ENCODE results near the gene SLC66A2.
"Not testable (repeated sequence)": the region's sequence is repeated elsewhere in the genome, so short reads cannot be mapped to it uniquely, and the experiment has no call there.

SLC66A2 gene

GRCh38 chr18:79951545-79952455, at the start of gene SLC66A2:
SLC66A2 (minus strand) TSS chr18:79951653; CDS start chr18:79950926, 727 bp downstream.
- DNase-seq: peak; percentile 7

DNA sequence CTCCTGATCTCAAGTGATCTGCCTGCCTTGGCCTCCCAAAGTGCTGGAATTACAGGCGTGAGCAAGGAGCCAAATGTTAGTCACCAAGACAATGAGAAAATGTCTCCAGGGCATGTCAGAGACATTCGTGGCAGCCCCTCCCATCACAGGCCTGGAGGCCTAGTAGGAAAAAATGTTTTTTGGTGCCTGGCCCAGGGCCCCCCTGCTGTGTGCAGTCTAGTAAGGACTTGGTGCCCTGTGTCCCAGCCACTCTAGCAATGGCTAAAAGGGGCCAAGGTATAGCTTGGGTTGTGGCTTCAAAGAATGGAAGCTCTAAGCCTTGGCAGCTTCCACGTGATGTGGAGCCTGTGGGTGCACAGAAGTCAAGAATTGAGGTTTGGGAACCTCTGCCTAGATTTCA, 49.4 kb upstream of the SLC66A2 start:
- DNase-seq: no peak

DNA sequence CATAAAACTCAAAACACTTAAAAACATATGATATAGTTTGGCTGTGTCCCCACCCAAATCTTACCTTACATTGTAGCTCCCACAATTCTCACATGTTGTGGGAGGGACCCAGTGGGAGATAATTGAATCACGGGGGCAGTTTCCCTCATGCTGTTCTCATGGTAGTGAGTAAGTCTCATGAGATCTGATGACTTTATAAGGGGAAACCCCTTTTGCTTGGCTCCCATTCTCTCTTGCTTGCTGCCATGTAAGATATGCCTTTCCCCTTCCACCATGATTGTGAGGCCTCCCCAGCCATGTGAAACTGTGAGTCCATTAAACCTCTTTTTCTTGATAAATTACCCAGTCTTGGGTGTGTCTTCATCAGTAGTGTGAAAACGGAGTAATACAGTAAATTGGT, 48.2 kb upstream of the SLC66A2 start:
- not testable (repeated sequence) for DNase-seq

DNA sequence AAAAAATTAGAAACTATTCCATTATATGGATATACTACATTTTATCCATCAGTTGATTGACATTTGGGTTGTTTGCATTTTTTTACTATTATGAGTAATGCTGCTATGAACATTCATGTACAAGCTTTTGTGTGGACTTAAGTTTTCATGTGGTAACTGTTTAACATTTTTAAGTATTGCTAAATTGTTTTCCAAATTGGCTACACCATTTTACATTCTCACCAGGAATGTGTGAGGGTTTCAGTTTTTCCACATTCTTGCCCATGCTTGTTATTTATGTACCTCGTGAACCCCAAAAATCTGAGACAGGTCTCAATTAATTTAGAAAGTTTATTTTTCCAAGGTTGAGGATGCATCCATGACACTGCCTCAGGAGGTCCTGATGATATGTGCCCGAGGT, 40.0 kb upstream of the SLC66A2 start:
- DNase-seq: no peak

- DNase-seq: no peak
These were observed 37.7 kb upstream of the SLC66A2 start for GRCh38 chr18:79989195-79989497.

- peak; percentile 72 for DNase-seq
These were observed 37.2 kb upstream of the SLC66A2 start, which contains the start of gene TXNL4A for GRCh38 chr18:79988451-79989194. TXNL4A (minus strand) TSS chr18:79988563; CDS start chr18:79988392, 171 bp downstream.

DNA sequence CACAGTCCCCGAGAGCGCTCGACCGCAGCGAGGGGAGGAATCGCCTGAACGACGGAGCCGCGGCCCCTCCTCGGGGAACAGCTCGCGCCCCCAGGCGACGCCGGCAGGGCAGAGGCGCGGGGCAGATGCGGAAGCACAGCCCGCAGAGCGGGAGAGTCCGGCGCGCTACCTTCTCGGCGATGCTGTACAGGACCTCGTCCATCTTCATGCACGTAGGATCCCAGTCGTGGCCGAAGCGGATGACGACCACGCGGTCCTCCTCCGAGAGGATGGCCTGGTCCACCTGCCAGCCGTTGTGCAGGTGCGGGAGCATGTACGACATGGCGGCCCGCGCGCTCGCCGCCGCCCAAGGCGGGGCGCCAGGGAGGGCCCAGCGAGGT, 36.6 kb upstream of the SLC66A2 start:
- DNase-seq: peak; percentile 66

- DNase-seq: no peak
These were observed 36.1 kb upstream of the SLC66A2 start for GRCh38 chr18:79987566-79987965.

- no peak for DNase-seq
These were observed 35.3 kb upstream of the SLC66A2 start for GRCh38 chr18:79986726-79987125.

DNA sequence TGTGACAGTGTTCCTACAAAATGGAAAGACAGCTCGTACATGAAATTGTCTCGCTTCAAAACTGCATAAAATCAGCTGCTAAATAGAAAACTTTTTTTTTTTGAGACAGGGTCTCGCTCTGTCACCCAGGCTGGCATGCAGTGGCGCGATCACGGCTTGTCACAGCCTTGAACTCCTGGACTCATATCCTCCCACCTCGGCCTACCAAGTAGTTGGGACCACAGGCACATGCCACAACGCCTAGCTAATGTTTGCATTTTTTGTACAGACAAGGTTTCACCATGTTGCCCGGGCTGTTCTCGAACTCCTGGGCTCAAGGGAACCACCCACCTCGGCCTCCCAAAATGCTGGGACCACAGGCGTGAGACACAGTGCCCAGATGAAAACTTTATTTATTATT, 33.7 kb upstream of the SLC66A2 start:
- no peak for DNase-seq

DNA sequence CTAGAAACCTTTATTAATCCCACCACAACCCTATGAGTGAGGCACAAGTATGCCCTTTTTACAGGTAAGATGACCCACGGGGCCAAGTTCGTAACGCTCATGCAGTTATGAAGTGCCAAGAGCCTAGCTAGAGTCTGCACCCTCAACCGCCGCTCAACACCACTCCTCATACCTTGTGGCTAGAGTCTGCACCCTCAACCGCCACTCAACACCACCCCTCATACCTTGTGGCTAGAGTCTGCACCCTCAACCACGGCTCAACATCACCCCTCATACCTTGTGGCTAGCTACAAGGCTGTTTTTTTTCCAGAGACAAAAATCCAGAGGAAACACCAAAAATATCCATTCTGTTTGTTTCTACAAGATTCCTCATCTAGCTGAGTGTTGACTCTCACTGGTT, 32.3 kb upstream of the SLC66A2 start:
- no peak for DNase-seq

DNA sequence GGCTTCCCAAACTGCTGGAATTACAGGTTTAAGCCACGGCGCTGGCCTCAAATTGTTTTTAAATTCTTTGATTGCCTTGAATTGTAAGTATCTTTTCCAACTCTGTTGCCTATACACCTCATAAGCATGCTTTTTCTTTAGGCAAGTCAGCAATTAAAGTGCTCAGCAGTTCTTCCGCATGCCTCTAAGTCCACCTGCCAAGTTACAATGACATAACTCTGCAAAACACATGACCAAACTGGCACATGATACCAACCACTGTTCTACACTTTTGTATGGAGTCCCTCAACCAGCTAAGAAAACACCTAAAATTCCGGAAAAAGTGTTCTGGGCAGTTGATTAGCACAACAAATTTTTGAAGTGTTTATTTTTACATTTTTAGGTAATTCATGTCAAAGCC, 31.8 kb upstream of the SLC66A2 start:
- no peak for DNase-seq

- DNase-seq: no peak
These were observed 31.3 kb upstream of the SLC66A2 start for GRCh38 chr18:79982736-79983135.

DNA sequence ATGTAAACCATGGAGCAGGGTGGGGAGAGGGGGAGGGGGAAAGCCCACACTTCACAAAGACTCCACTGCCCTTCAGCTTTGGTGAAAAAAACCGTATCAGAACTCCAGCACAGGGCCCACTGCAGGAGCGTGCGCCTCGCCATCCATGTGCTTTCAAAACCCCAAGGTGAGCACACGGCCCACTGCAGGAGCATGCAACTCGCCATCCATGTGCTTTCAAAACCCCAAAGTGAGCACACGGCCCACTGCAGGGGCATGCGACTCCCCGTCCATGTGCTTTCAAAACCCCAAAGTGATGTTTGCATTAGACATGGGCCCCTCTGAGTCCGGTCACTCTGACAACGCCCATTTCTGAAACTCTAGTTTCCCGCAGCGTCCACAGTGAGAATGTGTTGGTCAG, 29.1 kb upstream of the SLC66A2 start:
- no peak for DNase-seq

- no peak for DNase-seq
These were observed 28.4 kb upstream of the SLC66A2 start for GRCh38 chr18:79979843-79980242.

GRCh38 chr18:79975985-79976680, 24.7 kb upstream of the SLC66A2 start:
- DNase-seq: no peak

DNA sequence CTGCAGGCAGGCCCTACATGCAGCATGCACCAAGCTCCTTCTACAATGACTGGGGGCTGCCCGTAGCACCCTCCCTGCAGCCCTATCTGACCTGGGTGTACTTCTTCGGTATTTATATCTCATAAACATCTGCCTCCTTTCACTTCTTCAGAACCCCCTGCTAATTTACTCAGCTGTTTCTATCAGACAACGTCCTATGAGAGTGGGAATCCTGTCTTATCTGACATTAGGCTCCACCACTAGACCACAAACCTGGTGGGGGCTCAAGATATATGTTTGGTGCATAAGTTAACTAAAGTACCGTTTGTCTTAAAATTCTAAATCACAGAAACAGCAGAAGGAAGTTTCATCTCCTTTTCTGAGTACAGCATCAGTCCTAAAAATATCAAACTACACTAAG, 23.6 kb upstream of the SLC66A2 start:
- no peak for DNase-seq

DNA sequence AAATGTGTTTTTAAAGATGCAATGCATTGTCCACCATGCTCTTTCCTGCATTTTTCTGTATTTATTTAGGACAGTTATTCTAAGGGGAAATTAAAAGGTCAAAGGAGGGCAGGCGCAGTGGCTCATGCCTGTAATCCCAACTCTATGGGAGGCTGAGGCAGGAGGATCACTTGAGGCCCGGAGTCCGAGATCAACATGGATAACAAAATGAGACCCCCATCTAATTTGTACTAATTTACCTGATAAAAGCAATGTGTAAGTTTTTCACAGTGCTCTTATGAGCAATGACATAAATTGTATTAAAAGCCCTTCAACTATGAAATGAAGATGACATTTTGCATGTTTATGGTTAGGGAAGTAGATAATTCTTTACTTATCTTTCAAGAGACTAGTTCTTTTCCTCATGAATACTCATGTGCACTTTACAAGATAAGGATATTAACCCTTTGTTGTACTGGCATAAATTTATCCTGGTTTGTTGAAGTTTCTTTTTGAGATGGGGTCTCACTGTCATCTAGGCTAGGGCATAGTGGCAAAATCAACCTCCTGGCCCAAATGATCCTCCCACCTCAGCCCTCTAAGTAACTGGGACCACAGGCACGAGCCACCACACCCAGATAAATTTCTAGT, 22.7 kb upstream of the SLC66A2 start:
- no peak for DNase-seq

DNA sequence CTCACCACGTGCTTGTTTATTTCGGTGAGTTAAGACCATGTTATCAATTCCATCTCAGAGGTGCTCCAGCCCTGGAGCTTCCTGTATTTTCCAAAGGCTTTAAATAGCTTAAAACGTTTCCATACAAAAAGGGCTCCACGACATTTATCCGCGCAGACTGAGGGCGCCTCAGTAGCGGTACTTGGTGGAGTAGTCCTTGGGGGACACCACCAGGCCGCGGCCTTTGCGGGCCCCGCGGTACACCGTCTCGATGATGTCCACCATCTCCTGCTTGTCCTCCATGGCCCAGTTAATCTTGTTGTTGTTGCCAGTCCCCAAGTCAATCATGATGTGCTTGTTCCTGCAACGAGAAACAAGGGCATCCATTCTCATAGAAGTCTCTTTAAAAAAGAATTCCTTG, 22.1 kb upstream of the SLC66A2 start:
- no peak for DNase-seq

GRCh38 chr18:79972720-79973119, 21.3 kb upstream of the SLC66A2 start:
- no peak for DNase-seq

DNA sequence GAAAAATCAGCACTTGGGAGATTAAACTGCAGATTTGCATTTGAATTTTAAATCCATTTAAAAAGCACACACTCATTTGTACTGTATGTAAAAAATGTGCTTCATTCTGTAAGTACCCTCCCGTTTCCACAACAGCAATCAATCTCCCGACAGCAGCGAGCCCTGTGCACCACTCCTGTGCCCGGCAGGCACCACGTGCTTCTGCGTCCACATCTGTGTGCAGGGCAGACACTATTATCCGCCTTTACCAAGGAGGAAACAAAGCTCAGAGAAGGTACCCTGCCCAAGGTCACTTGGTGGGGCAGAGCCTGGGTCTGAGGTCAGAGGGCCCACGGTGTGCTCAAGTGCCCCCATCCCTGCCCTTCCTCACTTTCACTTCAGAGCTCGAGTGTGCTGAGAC, 20.5 kb upstream of the SLC66A2 start:
- DNase-seq: no peak

- no peak for DNase-seq
These were observed 19.9 kb upstream of the SLC66A2 start for GRCh38 chr18:79971211-79971952.
